Stimulated activated naive B cell treated with anti-CD40 and anti-IgM and Interleukin-4, amounts not matched to agents 10 μg/mL and 1 μg/mL and 100 μg/mL, for 72 hours (primary cell): ENCODE data around the gene CXCL17.
"Not testable (repeated sequence)": the region's sequence is repeated elsewhere in the genome, so short reads cannot be mapped to it uniquely, and the experiment has no call there.

Source experiments
- ATAC-seq, 2 donors: fragments of 150-1000 bp; cut with Tn5 transposase; replicated peaks; 2 replicates each; pipeline ENCODE4 v1.10.0; 2021; ENCODE audit warnings: moderate library complexity in 1 of 2
- DNase-seq: peaks from one replicate; pipeline ENCODE4 v3.0.0; 2021
- H3K27ac Mint-ChIP-seq: one replicate; pipeline ENCODE4 v1.8.0; 2022; ENCODE audit warnings: mild to moderate bottlenecking, mixed read lengths
- H3K27me3 Mint-ChIP-seq, 2 donors: one replicate each; pipeline ENCODE4 v1.8.0; 2022; ENCODE audit warnings: mixed read lengths in 2 of 2
- H3K36me3 Mint-ChIP-seq, 2 donors: one replicate each; pipeline ENCODE4 v1.8.0; 2022; ENCODE audit warnings: mixed read lengths in 2 of 2, mild to moderate bottlenecking in 1 of 2
- H3K4me1 Mint-ChIP-seq, 2 donors: one replicate each; pipeline ENCODE4 v1.8.0; 2022; ENCODE audit warnings: mixed read lengths in 2 of 2, mild to moderate bottlenecking in 1 of 2
- H3K4me3 Mint-ChIP-seq, 2 donors: one replicate each; pipeline ENCODE4 v1.8.0; 2022; ENCODE audit warnings: mild to moderate bottlenecking in 2 of 2, mixed read lengths in 2 of 2, moderate library complexity in 1 of 2
- H3K9me3 Mint-ChIP-seq, 2 donors: one replicate each; pipeline ENCODE4 v1.8.0; 2022; ENCODE audit warnings: mixed read lengths in 2 of 2, mild to moderate bottlenecking in 1 of 2

CXCL17 gene, protein sequence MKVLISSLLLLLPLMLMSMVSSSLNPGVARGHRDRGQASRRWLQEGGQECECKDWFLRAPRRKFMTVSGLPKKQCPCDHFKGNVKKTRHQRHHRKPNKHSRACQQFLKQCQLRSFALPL

DNA sequence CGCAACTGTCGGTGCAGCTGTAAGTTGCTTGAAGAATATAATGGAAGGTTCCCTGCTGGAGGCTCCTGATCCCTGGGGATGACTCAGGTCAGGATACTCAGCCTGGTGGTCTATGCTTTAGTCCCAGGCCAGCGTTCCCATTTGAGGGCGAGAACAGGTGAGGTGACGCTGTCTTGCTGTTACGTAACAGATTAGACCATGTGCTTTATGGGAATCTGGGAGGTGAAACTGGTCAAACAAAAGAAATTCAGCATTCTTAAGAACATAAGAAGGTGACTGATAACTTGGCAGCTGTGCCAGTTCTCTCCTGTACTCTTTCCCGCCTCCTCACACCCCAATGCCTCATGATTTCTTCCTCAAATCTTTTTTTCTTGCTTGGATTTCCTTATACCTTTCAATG, at the start of gene CXCL17:
Gene CXCL17, minus strand, starts transcription at position 114 of the 400 bp plus-strand sequence. CDS start 114 bp downstream, outside the sequence.
- no peaks in the 10 kb centered on the region for H3K9me3 Mint-ChIP-seq
- peaks cover 11% of the 10 kb centered on the region in 2 donors for H3K4me1 Mint-ChIP-seq
- no peak within 1 kb of the TSS for H3K27ac Mint-ChIP-seq
- ATAC-seq, result no peak
- peaks cover 0 to 11% of the 10 kb centered on the region in 2 donors for H3K27me3 Mint-ChIP-seq
- H3K36me3 Mint-ChIP-seq, result no peaks in the 10 kb centered on the region
- H3K4me3 Mint-ChIP-seq, result no peak within 1 kb of the TSS
- no peak for DNase-seq

DNA sequence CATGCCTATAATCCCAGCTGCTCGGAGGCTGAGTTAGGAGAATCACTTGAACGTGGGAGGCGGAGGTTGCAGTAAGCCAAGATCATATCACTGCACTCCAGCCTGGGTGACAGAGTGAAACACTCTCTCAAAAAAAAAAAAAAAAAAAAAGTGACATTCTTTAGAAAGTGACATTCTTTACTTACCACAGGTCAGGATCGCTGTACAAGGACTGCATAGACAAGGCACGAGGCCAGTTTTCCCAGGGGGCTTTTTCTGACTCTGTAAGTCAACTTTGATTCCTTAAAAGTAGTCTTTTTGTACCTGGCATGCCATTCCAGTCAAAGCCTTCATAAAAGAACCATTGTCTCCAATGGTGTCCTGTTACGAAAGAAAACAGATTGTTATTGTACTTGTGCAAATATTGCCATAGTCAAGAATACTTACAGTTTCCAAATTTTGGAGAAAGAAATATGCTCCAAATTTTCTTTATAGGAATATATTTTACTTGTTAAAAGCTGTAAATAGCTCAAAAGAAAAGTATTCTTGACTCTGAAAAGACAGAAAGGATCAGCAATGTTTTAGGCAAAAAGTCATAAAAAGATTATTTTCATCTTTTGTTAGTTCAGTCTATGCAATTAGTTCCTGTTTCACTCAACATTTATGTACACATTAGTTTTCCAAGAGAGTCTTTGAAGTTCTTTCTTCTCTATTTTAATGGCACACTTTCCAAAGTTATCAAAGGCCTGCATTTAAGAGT, 46.2 kb upstream of the CXCL17 start:
- Mint-ChIP-seq H3K36me3 (no peaks in the 10 kb centered on the region), H3K9me3 (no peaks in the 10 kb centered on the region), H3K4me3 (no peak overlapping the region), H3K27me3 (no peaks in the 10 kb centered on the region), H3K27ac (no peak overlapping the region), H3K4me1 (no peaks in the 10 kb centered on the region)
- ATAC-seq, result no peak
- DNase-seq, result no peak

DNA sequence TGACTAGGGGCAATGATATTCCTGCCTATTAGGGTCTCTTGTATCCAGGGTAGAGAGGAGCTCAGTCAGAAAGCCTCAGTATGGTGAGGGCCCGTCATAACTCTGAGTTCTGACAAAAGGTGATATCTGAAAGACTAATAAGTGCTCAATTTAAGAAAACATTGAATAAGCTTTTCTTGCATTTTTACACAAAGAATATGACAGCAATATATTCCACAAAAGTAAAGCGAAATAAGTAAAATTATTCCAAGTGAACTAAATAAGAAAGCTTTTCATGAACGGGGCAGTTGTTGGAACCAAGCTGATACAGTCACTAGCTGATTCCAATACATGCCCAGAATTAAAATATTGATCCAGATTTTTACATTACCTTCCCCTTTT, 45.0 kb upstream of the CXCL17 start:
- no peak overlapping the region for H3K27ac Mint-ChIP-seq
- no peaks in the 10 kb centered on the region for H3K36me3 Mint-ChIP-seq
- no peak for DNase-seq
- no peaks in the 10 kb centered on the region for H3K9me3 Mint-ChIP-seq
- no peak overlapping the region for H3K4me3 Mint-ChIP-seq
- peaks cover 0 to 4% of the 10 kb centered on the region in 2 donors for H3K27me3 Mint-ChIP-seq
- no peak for ATAC-seq
- H3K4me1 Mint-ChIP-seq, result no peaks in the 10 kb centered on the region

DNA sequence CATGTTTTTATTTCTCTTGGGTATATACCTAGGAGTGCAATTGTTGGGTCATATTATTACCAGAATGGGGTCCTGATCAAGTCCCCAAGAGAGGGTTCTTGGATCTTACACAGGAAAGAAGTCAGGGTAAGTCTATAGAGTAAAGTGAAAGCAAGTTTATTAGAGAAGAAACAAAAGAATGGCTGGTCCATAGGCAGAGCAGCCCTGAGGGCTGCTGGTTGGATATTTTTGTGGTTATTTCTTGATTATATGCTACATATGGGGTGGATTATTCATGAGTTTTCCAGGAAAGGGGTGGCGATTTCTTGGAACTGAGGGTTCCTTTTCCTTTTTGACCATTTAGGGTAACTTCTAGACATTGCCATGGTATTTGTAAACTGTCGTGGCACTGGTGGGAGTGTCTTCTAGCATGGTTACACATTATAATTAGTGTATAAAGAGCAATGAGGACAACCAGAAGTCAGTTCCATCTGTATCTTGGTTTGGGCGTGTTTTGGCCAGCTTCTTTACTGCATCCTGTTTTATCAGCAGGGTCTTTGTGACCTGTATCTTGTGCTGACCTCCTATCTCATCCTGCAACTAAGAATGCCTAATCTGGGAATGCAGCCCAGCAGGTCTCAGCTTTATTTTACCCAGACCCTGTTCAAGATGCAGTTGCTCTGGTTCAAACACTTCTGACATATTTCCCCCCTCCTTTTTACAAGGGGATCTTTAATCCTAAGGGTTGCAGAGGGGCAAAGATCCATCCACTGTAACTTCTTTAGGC, 44.5 kb upstream of the CXCL17 start:
- Mint-ChIP-seq H3K27me3 (peaks cover 0 to 4% of the 10 kb centered on the region in 2 donors), H3K27ac (no peak overlapping the region), H3K4me1 (no peaks in the 10 kb centered on the region), H3K36me3 (no peaks in the 10 kb centered on the region), H3K4me3 (no peak overlapping the region), H3K9me3 (no peaks in the 10 kb centered on the region)
- DNase-seq, result no peak
- no peak for ATAC-seq

DNA sequence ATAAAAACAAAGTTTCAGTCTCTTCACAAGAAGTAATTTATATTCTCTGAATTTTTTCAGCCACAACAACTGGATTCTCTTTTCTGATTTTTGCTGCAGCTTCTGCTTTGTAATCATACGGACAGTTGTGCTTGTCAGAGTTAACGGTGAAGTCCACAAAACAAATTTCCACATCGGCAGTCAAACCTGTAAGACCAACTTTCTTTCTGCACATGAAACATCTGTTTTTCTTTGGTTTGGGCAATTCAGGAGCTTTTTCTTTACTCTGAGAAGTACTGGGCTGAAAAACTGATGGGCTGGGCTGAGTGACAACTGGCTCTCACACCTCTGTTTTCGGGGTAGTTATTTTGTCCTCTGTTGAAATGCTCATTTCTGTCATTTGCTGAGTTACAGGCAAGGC, 42.3 kb upstream of the CXCL17 start:
- H3K4me3 Mint-ChIP-seq, ATAC-seq, DNase-seq, H3K36me3 Mint-ChIP-seq, H3K9me3 Mint-ChIP-seq, H3K27ac Mint-ChIP-seq, H3K27me3 Mint-ChIP-seq: not testable (repeated sequence)
- peaks cover 10 to 19% of the 10 kb centered on the region in 2 donors for H3K4me1 Mint-ChIP-seq

DNA sequence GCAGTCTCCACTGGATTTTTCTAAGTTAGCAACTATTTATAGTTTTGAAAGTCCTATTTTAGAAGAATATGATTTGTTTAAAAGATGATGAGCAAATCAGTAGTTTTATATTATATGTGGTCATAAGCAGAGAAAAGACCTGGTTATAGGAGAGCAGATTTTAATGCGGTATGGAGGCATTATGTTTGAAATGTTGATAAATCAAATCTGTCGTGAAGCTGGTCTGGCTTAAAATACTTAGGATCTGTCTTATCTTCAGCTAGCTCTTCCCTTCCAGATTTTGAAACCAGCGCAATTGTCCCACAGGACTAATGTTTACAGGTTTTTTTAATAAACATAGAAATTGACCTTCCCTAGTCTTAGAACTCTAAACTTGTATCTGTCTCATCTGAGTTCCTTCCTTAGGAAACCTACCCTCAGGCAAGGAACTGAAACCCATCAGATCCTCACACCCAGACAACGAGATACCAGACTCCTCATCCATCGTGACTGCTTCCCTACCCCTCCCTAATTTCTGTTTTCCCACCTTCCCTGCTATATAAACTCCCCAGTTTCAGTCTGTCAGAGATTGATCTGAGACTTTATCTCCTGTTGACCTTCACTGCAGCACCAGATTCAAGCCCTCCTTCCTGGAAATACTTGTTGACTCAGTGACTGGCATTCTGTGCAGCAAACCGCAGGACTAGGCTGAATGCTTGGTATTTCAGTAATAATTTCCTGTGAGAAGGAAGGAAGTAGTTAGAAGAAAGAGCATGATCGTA, 37.8 kb upstream of the CXCL17 start:
- Mint-ChIP-seq H3K36me3 (no peaks in the 10 kb centered on the region), H3K4me3 (peak overlapping the region in 1 of 2 donors; percentile 2), H3K4me1 (peaks cover 10 to 19% of the 10 kb centered on the region in 2 donors), H3K27me3 (peaks cover 0 to 4% of the 10 kb centered on the region in 2 donors), H3K27ac (no peak overlapping the region), H3K9me3 (no peaks in the 10 kb centered on the region)
- ATAC-seq, result peak; percentile 52 to 65
- no peak for DNase-seq

DNA sequence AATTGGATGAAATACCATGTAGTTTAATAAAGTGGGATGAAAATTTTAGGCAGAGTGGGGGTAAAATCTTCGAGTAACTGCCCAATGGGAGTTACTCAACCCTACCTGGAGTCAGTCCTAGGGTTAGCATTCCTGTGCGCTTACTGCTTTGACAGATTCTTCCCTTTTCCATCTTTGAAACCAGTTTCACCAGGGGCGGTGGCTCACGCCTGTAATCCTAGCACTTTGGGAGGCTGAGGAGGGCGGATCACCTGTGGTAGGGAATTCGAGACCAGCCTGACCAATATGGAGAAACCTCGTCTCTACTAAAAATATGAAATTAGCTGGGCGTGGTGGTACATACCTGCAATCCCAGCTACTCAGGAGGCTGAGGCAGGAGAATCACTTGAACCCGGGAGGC, 37.0 kb upstream of the CXCL17 start:
- Mint-ChIP-seq H3K4me3 (no peak overlapping the region), H3K27me3 (peaks cover 0 to 4% of the 10 kb centered on the region in 2 donors), H3K9me3 (no peaks in the 10 kb centered on the region), H3K36me3 (no peaks in the 10 kb centered on the region), H3K4me1 (peaks cover 10 to 19% of the 10 kb centered on the region in 2 donors), H3K27ac (no peak overlapping the region)
- no peak for ATAC-seq
- DNase-seq, result no peak

DNA sequence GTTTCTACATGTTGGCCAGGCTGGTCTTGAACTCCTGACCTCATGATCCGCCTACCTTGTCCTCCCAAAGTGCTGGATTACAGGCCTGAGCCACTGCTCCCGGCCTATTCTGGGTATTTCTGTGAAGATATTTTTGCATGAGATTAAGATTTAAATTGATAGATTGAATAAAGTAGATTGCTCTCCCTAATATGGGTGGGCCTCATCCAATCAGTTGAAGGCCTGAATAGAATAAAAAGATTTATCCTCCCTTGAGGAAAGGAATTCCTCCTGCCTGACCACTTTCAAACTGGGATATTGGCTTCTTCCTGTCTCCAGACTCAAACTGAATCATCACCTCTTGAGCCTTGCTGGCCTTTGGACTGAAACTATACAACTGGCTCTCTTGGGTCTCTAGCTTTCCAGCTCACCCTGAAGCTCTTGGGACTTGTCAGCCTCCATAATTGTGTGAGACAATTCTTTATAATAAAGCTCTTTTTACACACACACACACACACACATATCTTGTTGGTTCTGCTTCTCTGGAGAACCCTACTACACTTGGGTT, 36.1 kb upstream of the CXCL17 start:
- Mint-ChIP-seq H3K27me3 (peaks cover 0 to 3% of the 10 kb centered on the region in 2 donors), H3K4me3 (no peak overlapping the region), H3K9me3 (no peaks in the 10 kb centered on the region), H3K36me3 (no peaks in the 10 kb centered on the region), H3K4me1 (peaks cover 10 to 19% of the 10 kb centered on the region in 2 donors), H3K27ac (peak overlapping the region; percentile 51)
- DNase-seq (no peak), ATAC-seq (no peak)

DNA sequence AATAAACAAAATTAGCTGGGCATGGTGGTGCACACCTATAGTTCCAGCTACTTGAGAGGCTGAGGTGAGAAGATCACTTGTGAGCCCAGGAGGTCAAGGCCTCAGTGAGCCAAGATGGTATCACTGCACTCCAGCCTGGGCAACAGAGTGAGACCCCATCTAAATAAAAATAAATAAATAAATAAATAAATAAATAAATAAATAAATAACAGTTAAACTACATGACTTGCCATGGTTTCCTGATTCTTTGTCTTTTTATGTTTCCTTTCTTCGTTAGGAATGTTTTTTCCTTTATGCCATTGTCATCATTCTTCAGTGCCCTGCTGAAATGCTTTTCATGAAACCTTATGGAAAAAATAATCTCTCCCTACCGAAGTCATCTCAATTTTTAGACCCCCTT, 35.2 kb upstream of the CXCL17 start:
- Mint-ChIP-seq H3K9me3 (no peaks in the 10 kb centered on the region), H3K4me1 (peaks cover 10 to 19% of the 10 kb centered on the region in 2 donors), H3K27me3 (no peaks in the 10 kb centered on the region), H3K4me3 (no peak overlapping the region), H3K36me3 (no peaks in the 10 kb centered on the region), H3K27ac (no peak overlapping the region)
- no peak for ATAC-seq
- no peak for DNase-seq

DNA sequence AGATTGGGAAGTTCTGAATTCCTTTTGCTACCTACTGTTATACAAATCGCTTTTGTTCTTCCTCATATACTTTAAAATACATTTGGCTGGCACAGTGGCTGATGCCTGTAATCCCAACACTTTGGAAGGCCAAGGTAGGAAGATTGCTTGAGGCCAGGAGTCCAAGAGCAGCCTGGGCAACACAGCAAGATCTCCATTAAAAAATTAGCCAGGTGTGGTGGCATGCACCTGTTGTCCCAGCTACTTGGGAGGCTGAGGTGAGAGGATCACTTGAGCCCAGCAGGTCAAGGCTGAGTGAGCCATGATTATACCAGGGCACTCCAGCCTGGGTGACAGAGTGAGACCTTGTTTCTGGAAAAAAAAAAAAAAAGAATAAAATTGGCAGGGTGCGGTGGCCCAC, 34.4 kb upstream of the CXCL17 start:
- H3K36me3 Mint-ChIP-seq, result no peaks in the 10 kb centered on the region
- H3K27me3 Mint-ChIP-seq, result no peaks in the 10 kb centered on the region
- no peak for ATAC-seq
- H3K9me3 Mint-ChIP-seq, result no peaks in the 10 kb centered on the region
- H3K27ac Mint-ChIP-seq, result no peak overlapping the region
- H3K4me3 Mint-ChIP-seq, result no peak overlapping the region
- peaks cover 10 to 19% of the 10 kb centered on the region in 2 donors for H3K4me1 Mint-ChIP-seq
- DNase-seq, result no peak

DNA sequence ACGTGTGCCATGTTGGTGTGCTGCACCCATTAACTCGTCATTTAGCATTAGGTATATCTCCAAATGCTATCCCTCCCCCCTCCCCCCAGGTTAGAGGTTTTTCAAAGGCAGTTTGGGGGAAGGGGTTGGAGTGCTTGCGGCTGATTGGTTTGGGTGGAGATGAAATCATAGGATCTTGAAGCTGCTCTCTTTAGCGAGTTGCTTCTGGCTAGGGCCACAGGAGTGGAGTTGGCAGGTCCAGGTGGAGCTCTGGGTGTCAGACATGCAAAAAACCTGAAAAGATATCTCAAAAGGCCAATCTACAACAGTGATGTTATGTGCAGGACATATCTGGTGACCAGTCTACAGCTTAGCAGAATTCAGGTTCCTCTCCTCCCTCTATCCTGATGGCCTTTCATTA, 32.6 kb upstream of the CXCL17 start:
- H3K4me1 Mint-ChIP-seq, result peaks cover under 1 to 2% of the 10 kb centered on the region in 2 donors
- ATAC-seq, result no peak
- H3K27me3 Mint-ChIP-seq, result no peaks in the 10 kb centered on the region
- H3K4me3 Mint-ChIP-seq, result no peak overlapping the region
- no peak overlapping the region for H3K27ac Mint-ChIP-seq
- H3K9me3 Mint-ChIP-seq, result no peaks in the 10 kb centered on the region
- no peak for DNase-seq
- H3K36me3 Mint-ChIP-seq, result no peaks in the 10 kb centered on the region

DNA sequence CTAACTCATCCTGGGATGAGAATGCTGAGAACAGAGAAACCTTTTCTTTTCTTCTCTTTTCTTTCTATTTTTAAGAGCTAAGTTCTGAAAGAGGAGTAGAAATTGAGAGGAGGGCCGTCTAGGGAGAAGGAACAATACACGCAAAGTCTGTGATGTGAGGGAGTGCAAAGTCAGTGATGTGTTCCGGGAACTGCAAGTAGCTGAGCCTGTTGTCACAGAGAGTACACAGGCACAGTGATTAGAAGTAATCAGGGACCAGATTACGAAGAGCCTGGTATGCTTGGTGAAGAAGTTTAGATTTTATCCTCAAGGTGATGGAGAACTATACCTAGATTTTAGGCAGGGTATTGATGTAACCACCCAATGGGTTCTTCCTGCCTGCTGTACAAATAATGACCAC, 32.0 kb upstream of the CXCL17 start:
- ATAC-seq, result no peak
- DNase-seq, result no peak
- no peaks in the 10 kb centered on the region for H3K36me3 Mint-ChIP-seq
- H3K27ac Mint-ChIP-seq, result no peak overlapping the region
- no peak overlapping the region for H3K4me3 Mint-ChIP-seq
- no peaks in the 10 kb centered on the region for H3K9me3 Mint-ChIP-seq
- peaks cover 2 to 5% of the 10 kb centered on the region in 2 donors for H3K4me1 Mint-ChIP-seq
- H3K27me3 Mint-ChIP-seq, result no peaks in the 10 kb centered on the region

DNA sequence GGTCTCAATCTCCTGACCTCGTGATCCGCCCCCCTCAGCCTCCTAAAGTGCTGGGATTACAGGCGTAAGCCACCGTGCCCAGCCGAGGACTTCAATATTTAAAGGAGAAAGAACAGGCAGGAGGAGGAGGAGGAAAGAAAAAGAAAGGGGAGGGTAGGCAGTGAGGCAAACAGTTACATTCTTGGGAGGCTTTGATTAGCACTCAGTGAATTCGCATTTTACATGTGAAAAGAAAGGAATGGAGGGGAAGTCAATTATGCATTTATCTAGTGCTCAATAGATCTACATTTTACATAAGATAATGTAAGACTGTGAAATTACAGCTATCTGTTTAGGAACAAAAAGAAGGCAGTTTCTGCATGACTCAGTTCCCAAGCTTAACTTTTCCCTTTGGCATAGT, 30.9 kb upstream of the CXCL17 start:
- no peak overlapping the region for H3K27ac Mint-ChIP-seq
- no peaks in the 10 kb centered on the region for H3K27me3 Mint-ChIP-seq
- no peak overlapping the region for H3K4me3 Mint-ChIP-seq
- ATAC-seq (no peak), DNase-seq (no peak)
- no peaks in the 10 kb centered on the region for H3K36me3 Mint-ChIP-seq
- peaks cover 4 to 9% of the 10 kb centered on the region in 2 donors for H3K4me1 Mint-ChIP-seq
- no peaks in the 10 kb centered on the region for H3K9me3 Mint-ChIP-seq
